SK-N-SH (cell line): ENCODE results near the gene MAP4K3. TPM values are rescaled to one million over a fixed set of nuclear protein-coding genes. Genes with fewer than 3 reads are reported as not detected.

Experiments
- CTCF ChIA-PET: fragments of 300-600, 350-600 bp; formaldehyde crosslinking; extraction: SDS; loops from one replicate; lab custom pipeline; 2021; lab: Yijun Ruan, JAX
- POLR2A ChIA-PET: fragments of 350-600 bp; sonication (Branson Sonifier 250); formaldehyde crosslinking; extraction: SDS; loops from one replicate; lab custom pipeline; 2020; ENCODE audit warnings: antibody characterized with exemption, inconsistent platforms; lab: Yijun Ruan, JAX
- DNase-seq: peaks from one replicate; pipeline ENCODE4 v3.0.0; 2012
- H2AFZ ChIP-seq: fragments of 200-600 bp; sonication (generic); 2 replicates; pipeline ENCODE4 v1.8.1; 2016; ENCODE audit warnings: antibody characterized with exemption, mild to moderate bottlenecking, low read depth
- H3F3A ChIP-seq: fragments of 200-600 bp; sonication (generic); replicated peaks from 2 replicates; pipeline ENCODE3; 2016; ENCODE audit warnings: antibody characterized with exemption, mild to moderate bottlenecking; ENCODE audit not compliant: insufficient read depth
- H3K27ac ChIP-seq, 2 experiments: fragments of 200-500 bp in 1 of 2; fragments of 200-600 bp in 1 of 2; sonication (Bioruptor generic) in 1 of 2; sonication (generic), shearing (Covaris generic) in 1 of 2; 2 replicates each; pipeline versions ENCODE4 v1.5.1 to v1.6.1; 2014 to 2016; ENCODE audit warnings: low read depth in 2 of 2, inconsistent platforms in 1 of 2, low read length in 1 of 2, mild to moderate bottlenecking in 1 of 2, mixed read lengths in 1 of 2
- H3K27me3 ChIP-seq: fragments of 200-600 bp; sonication (generic), shearing (Covaris generic); 2 replicates; pipeline ENCODE4 v1.6.1; 2016; ENCODE audit warnings: mixed run types; ENCODE audit not compliant: insufficient read depth
- H3K36me3 ChIP-seq, 2 experiments: fragments of 200-500 bp in 1 of 2; fragments of 200-600 bp in 1 of 2; sonication (Bioruptor generic) in 1 of 2; sonication (generic) in 1 of 2; replicated peaks in 1 of 2; 2 replicates each; pipeline versions ENCODE3 to v1.5.1; 2014 to 2016; ENCODE audit warnings: low read length in 1 of 2, mild to moderate bottlenecking in 1 of 2; ENCODE audit not compliant: insufficient read depth in 2 of 2, control insufficient read depth in 1 of 2
- H3K4me1 ChIP-seq, 2 experiments: fragments of 200-500 bp in 1 of 2; fragments of 200-600 bp in 1 of 2; sonication (Bioruptor generic) in 1 of 2; sonication (generic), shearing (Covaris generic) in 1 of 2; 2 replicates each; pipeline versions ENCODE4 v1.5.1 to v1.6.1; 2014 to 2016; ENCODE audit warnings: low read depth in 1 of 2, low read length in 1 of 2, mixed run types in 1 of 2; ENCODE audit not compliant: insufficient read depth in 2 of 2, control insufficient read depth in 1 of 2
- H3K4me2 ChIP-seq: fragments of 200-600 bp; sonication (generic), shearing (Covaris generic); 2 replicates; pipeline ENCODE4 v1.6.1; 2017; ENCODE audit warnings: mixed run types
- H3K4me3 ChIP-seq, 2 experiments: fragments of 200-500 bp in 1 of 2; fragments of 200-600 bp in 1 of 2; sonication (Bioruptor generic) in 1 of 2; sonication (generic), shearing (Covaris generic) in 1 of 2; 2 replicates each; pipeline versions ENCODE4 v1.5.1 to v1.8.1; 2014 to 2016; ENCODE audit warnings: low read depth in 2 of 2, inconsistent platforms in 1 of 2, low read length in 1 of 2, mild to moderate bottlenecking in 1 of 2, mixed read lengths in 1 of 2, moderate library complexity in 1 of 2
- H3K79me2 ChIP-seq: fragments of 200-600 bp; sonication (generic); 2 replicates; pipeline ENCODE4 v1.8.1; 2017; ENCODE audit warnings: mild to moderate bottlenecking; ENCODE audit not compliant: insufficient read depth
- H3K9ac ChIP-seq: fragments of 200-600 bp; sonication (generic); 2 replicates; pipeline ENCODE4 v1.6.1; 2017; ENCODE audit warnings: mixed run types
- H3K9me2 ChIP-seq: fragments of 200-600 bp; sonication (generic); 2 replicates; pipeline ENCODE4 v1.6.1; 2017; ENCODE audit warnings: mixed run types
- H3K9me3 ChIP-seq: fragments of 200-600 bp; sonication (generic); 2 replicates; pipeline ENCODE4 v1.6.1; 2017; ENCODE audit warnings: mixed run types, mild to moderate bottlenecking, moderate library complexity
- H4K20me1 ChIP-seq: fragments of 200-600 bp; sonication (generic); 2 replicates; pipeline ENCODE4 v1.6.1; 2017; ENCODE audit warnings: mild to moderate bottlenecking, mixed run types; ENCODE audit not compliant: insufficient read depth
- CHD2 ChIP-seq: fragments of 150-350 bp; IDR thresholded peaks from 2 replicates; pipeline ENCODE4 v1.6.1; 2018; ENCODE audit warnings: low read length; ENCODE audit not compliant: partially characterized antibody
- ELF1 ChIP-seq: IDR thresholded peaks from 2 replicates; pipeline ENCODE4 v1.4.0; 2012
- EP300 ChIP-seq, 2 experiments: IDR thresholded peaks; 2 replicates each; pipeline versions ENCODE4 v1.4.0 to v1.6.1; 2012; ENCODE audit warnings: borderline replicate concordance in 1 of 2, low read depth in 1 of 2, low read length in 1 of 2
- EZH2phosphoT487 ChIP-seq: fragments of 200-600 bp; sonication (generic); IDR thresholded peaks from 2 replicates; pipeline ENCODE4 v1.6.1; 2017; ENCODE audit warnings: low read depth, mixed run types, mild to moderate bottlenecking, antibody characterized with exemption, moderate library complexity, borderline replicate concordance
- FOSL2 ChIP-seq: IDR thresholded peaks from 2 replicates; pipeline ENCODE4 v1.4.0; 2012; ENCODE audit warnings: low read depth, mild to moderate bottlenecking, moderate library complexity, borderline replicate concordance
- GABPA ChIP-seq: IDR thresholded peaks from 2 replicates; pipeline ENCODE4 v1.4.0; 2012; ENCODE audit warnings: low read depth, mild to moderate bottlenecking
- JUND ChIP-seq: IDR thresholded peaks from 2 replicates; pipeline ENCODE4 v1.4.0; 2012
- MAX ChIP-seq: IDR thresholded peaks from 2 replicates; pipeline ENCODE4 v1.4.0; 2012; ENCODE audit warnings: low read depth
- MEF2A ChIP-seq: IDR thresholded peaks from 2 replicates; pipeline ENCODE4 v1.4.0; 2012; ENCODE audit warnings: low read depth, borderline replicate concordance
- NRF1 ChIP-seq: IDR thresholded peaks from 2 replicates; pipeline ENCODE4 v1.6.1; 2012; ENCODE audit warnings: low read depth, mild to moderate bottlenecking, low read length
- RAD21 ChIP-seq: IDR thresholded peaks from 2 replicates; pipeline ENCODE4 v1.6.1; 2012; ENCODE audit warnings: mild to moderate bottlenecking, low read length
- RFX5 ChIP-seq: IDR thresholded peaks from 2 replicates; pipeline ENCODE4 v1.6.1; 2012; ENCODE audit warnings: mild to moderate bottlenecking, improper control_type of control experiment, low read length
- RXRA ChIP-seq: IDR thresholded peaks from 2 replicates; pipeline ENCODE4 v1.4.0; 2012; ENCODE audit warnings: low read depth, mild to moderate bottlenecking, borderline replicate concordance
- SMC3 ChIP-seq: IDR thresholded peaks from 2 replicates; pipeline ENCODE4 v1.6.1; 2012; ENCODE audit warnings: low read depth, low read length, improper control_type of control experiment
- TCF12 ChIP-seq: IDR thresholded peaks from 2 replicates; pipeline ENCODE4 v1.4.0; 2012
- TEAD4 ChIP-seq: IDR thresholded peaks from 2 replicates; pipeline ENCODE4 v1.4.0; 2012; ENCODE audit warnings: mild to moderate bottlenecking, borderline replicate concordance; ENCODE audit not compliant: insufficient read depth
- USF1 ChIP-seq: IDR thresholded peaks from 2 replicates; pipeline ENCODE4 v1.4.0; 2012; ENCODE audit warnings: low read depth, borderline replicate concordance
- WGBS: methylation state at CpG from one replicate; pipeline ENCODE4 v1.1.6; 2017; ENCODE audit warnings: low lambda C conversion rate; 5-methylcytosine and 5-hydroxymethylcytosine counted together
- polyA plus RNA-seq, 3 experiments: library from polyadenylated mRNA; depleted of rRNA; stranded (reverse); fragments of >200 nt; gene quantifications; 2 replicates each; pipeline ENCODE4 v1.2.3, GENCODE V29; 2012
- TF ChIP-seq, protein P1 (sequence below): fragments of 200-600 bp; sonication (generic); IDR thresholded peaks from 2 replicates; pipeline ENCODE4 v1.6.1; 2017; ENCODE audit warnings: antibody characterized with exemption, mild to moderate bottlenecking, moderate library complexity
- TF ChIP-seq, protein P2 (sequence below): IDR thresholded peaks from 2 replicates; pipeline ENCODE4 v1.4.0; 2012; ENCODE audit warnings: low read depth, borderline replicate concordance

The MAP4K3 gene
- polyA plus RNA-seq, 1 of the 3 experiments (the other 2 are of a cell fraction), result 8.8 TPM

GRCh38 chr2:39429746-39430145 is 7.3 kb downstream of the MAP4K3 start:
- H3K9me2 ChIP-seq, result no peaks in the 10 kb centered on the region
- no peaks in the 10 kb centered on the region for H3K27me3 ChIP-seq
- no peak overlapping the region for H2AFZ ChIP-seq
- no peaks in the 10 kb centered on the region for H3K9me3 ChIP-seq
- no peak overlapping the region for H3K4me3 ChIP-seq
- no peak overlapping the region for H3K9ac ChIP-seq
- peaks cover 26% of the 10 kb centered on the region in 2 experiments; a peak in 3 of 4 replicates for H3K4me1 ChIP-seq
- ChIA-PET CTCF (interaction anchor here (0.6 to 0.8 kb wide), 2 partner anchors 17 to 49 kb away, joined by 3 read pairs; no protein-coding TSS in a partner anchor), POLR2A (no interaction called here)
- no peak overlapping the region for H3K4me2 ChIP-seq
- no peak overlapping the region for H3K27ac ChIP-seq
- DNase-seq, result no peak
- H3K79me2 ChIP-seq, result peaks cover 100% of the 10 kb centered on the region
- peaks cover 2 to 11% of the 10 kb centered on the region in 2 experiments for H3K36me3 ChIP-seq
- 100% methylated on average over 1 of the region's 1 CpG for WGBS
- no peak for TF ChIP-seq MEF2A
- no peak for TF ChIP-seq TEAD4
- no peak for TF ChIP-seq GABPA
- TF ChIP-seq CHD2, result no peak
- TF ChIP-seq EP300 (IDR thresholded peaks at IDR 0.05; ENCODE audit: borderline replicate concordance in 1 of 2, low read depth in 1 of 2, low read length in 1 of 2), result no peak
- TF ChIP-seq JUND, result no peak
- TF ChIP-seq, protein P1, sequence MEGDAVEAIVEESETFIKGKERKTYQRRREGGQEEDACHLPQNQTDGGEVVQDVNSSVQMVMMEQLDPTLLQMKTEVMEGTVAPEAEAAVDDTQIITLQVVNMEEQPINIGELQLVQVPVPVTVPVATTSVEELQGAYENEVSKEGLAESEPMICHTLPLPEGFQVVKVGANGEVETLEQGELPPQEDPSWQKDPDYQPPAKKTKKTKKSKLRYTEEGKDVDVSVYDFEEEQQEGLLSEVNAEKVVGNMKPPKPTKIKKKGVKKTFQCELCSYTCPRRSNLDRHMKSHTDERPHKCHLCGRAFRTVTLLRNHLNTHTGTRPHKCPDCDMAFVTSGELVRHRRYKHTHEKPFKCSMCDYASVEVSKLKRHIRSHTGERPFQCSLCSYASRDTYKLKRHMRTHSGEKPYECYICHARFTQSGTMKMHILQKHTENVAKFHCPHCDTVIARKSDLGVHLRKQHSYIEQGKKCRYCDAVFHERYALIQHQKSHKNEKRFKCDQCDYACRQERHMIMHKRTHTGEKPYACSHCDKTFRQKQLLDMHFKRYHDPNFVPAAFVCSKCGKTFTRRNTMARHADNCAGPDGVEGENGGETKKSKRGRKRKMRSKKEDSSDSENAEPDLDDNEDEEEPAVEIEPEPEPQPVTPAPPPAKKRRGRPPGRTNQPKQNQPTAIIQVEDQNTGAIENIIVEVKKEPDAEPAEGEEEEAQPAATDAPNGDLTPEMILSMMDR, result no peak
- TF ChIP-seq NRF1, result no peak
- no peak for TF ChIP-seq SMC3
- TF ChIP-seq FOSL2, result no peak
- TF ChIP-seq RFX5, result no peak
- no peak for TF ChIP-seq EZH2phosphoT487
- TF ChIP-seq MAX, result no peak
- TF ChIP-seq, protein P2, sequence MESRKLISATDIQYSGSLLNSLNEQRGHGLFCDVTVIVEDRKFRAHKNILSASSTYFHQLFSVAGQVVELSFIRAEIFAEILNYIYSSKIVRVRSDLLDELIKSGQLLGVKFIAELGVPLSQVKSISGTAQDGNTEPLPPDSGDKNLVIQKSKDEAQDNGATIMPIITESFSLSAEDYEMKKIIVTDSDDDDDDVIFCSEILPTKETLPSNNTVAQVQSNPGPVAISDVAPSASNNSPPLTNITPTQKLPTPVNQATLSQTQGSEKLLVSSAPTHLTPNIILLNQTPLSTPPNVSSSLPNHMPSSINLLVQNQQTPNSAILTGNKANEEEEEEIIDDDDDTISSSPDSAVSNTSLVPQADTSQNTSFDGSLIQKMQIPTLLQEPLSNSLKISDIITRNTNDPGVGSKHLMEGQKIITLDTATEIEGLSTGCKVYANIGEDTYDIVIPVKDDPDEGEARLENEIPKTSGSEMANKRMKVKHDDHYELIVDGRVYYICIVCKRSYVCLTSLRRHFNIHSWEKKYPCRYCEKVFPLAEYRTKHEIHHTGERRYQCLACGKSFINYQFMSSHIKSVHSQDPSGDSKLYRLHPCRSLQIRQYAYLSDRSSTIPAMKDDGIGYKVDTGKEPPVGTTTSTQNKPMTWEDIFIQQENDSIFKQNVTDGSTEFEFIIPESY, result no peak
- TF ChIP-seq ELF1, result no peak
- no peak for TF ChIP-seq TCF12
- TF ChIP-seq RXRA, result no peak
- no peak for TF ChIP-seq USF1
- no peak for TF ChIP-seq RAD21
- peaks cover 70% of the 10 kb centered on the region for H4K20me1 ChIP-seq
- H3F3A ChIP-seq, result peaks cover 4% of the 10 kb centered on the region
